Neural cell (in vitro differentiated cells): ENCODE data around the gene MUC5B. TPM values are rescaled to one million over a fixed set of nuclear protein-coding genes. Genes with fewer than 3 reads are reported as not detected.

ENCODE experiments used
- H2AFZ ChIP-seq: fragments of 200-600, 300-800 bp; sonication (generic), shearing (Covaris generic); 2 replicates; pipeline ENCODE4 v1.6.0; 2014; ENCODE audit warnings: low read depth, mild to moderate bottlenecking, antibody characterized with exemption, low read length, moderate library complexity
- H3F3A ChIP-seq: fragments of 200-600 bp; shearing (Covaris generic); 2 replicates; pipeline ENCODE4 v1.6.1; 2016; ENCODE audit warnings: mild to moderate bottlenecking, moderate library complexity, mixed read lengths, antibody characterized with exemption, low read length; ENCODE audit not compliant: insufficient read depth, poor library complexity, severe bottlenecking
- H3K27ac ChIP-seq: fragments of 200-600, 300-800 bp; sonication (generic), shearing (Covaris generic); 2 replicates; pipeline ENCODE4 v1.5.1; 2014; ENCODE audit warnings: mild to moderate bottlenecking, low read length, moderate library complexity
- H3K27me3 ChIP-seq: fragments of 300-800, 200-600 bp; sonication (generic), shearing (Covaris generic); 2 replicates; pipeline ENCODE4 v1.6.0; 2014; ENCODE audit warnings: mild to moderate bottlenecking, low read depth, low read length, moderate library complexity; ENCODE audit not compliant: insufficient read depth
- H3K36me3 ChIP-seq: fragments of 300-800, 200-600 bp; sonication (generic), shearing (Covaris generic); 2 replicates; pipeline ENCODE4 v1.5.1; 2014; ENCODE audit warnings: mild to moderate bottlenecking, antibody characterized with exemption, low read length, moderate library complexity; ENCODE audit not compliant: insufficient read depth
- H3K4me2 ChIP-seq: fragments of 300-800, 200-600 bp; sonication (generic), shearing (Covaris generic); 2 replicates; pipeline ENCODE4 v1.6.0; 2014; ENCODE audit warnings: mild to moderate bottlenecking, low read length
- H3K4me3 ChIP-seq: fragments of 300-800, 200-600 bp; sonication (generic), shearing (Covaris generic); 2 replicates; pipeline ENCODE4 v1.5.1; 2014; ENCODE audit warnings: mild to moderate bottlenecking, low read length, moderate library complexity
- H3K79me2 ChIP-seq: fragments of 200-600 bp; shearing (Covaris generic); replicated peaks from 2 replicates; pipeline ENCODE4 v1.6.0; 2014; ENCODE audit warnings: mild to moderate bottlenecking, low read length, moderate library complexity; ENCODE audit not compliant: insufficient read depth
- H3K9ac ChIP-seq: fragments of 300-800, 200-600 bp; sonication (generic), shearing (Covaris generic); 2 replicates; pipeline ENCODE4 v1.6.1; 2016; ENCODE audit warnings: mild to moderate bottlenecking, low read length, mixed read lengths
- H3K9me2 ChIP-seq: fragments of 200-600 bp; shearing (Covaris generic); 2 replicates; pipeline ENCODE4 v1.6.1; 2016; ENCODE audit warnings: mild to moderate bottlenecking, low read length, mixed read lengths; ENCODE audit not compliant: insufficient read depth
- H3K9me3 ChIP-seq: fragments of 200-600, 300-800 bp; sonication (generic), shearing (Covaris generic); 2 replicates; pipeline ENCODE4 v1.6.1; 2016; ENCODE audit warnings: mild to moderate bottlenecking, mixed run types, low read length, moderate library complexity, mixed read lengths
- H4K20me1 ChIP-seq: fragments of 200-600 bp; shearing (Covaris generic); 2 replicates; pipeline ENCODE4 v1.6.1; 2016; ENCODE audit warnings: mild to moderate bottlenecking, mixed run types; ENCODE audit not compliant: insufficient read depth
- CTCF ChIP-seq: fragments of 450-650 bp; IDR thresholded peaks from 2 replicates; pipeline ENCODE4 v1.5.1; 2014; ENCODE audit warnings: antibody characterized with exemption, mild to moderate bottlenecking, moderate library complexity; ENCODE audit not compliant: poor library complexity, severe bottlenecking
- EP300 ChIP-seq: fragments of 450-650 bp; conservative IDR thresholded peaks from 2 replicates; pipeline ENCODE4 v1.6.1; 2014; ENCODE audit warnings: antibody characterized with exemption, mild to moderate bottlenecking, moderate library complexity; ENCODE audit not compliant: poor library complexity, severe bottlenecking
- EZH2 ChIP-seq: fragments of 200-600, 300-800 bp; shearing (Covaris generic), sonication (generic); IDR thresholded peaks from 2 replicates; pipeline ENCODE4 v1.6.1; 2014; ENCODE audit warnings: antibody characterized with exemption, low read length, borderline replicate concordance, mild to moderate bottlenecking; ENCODE audit not compliant: insufficient read depth, poor library complexity, severe bottlenecking
- MXI1 ChIP-seq: fragments of 450-650 bp; conservative IDR thresholded peaks from 2 replicates; pipeline ENCODE4 v1.6.1; 2014; ENCODE audit warnings: antibody characterized with exemption, mild to moderate bottlenecking; ENCODE audit not compliant: poor library complexity, severe bottlenecking
- POLR2AphosphoS5 ChIP-seq: IDR thresholded peaks from 2 replicates; pipeline ENCODE4 v1.6.1; 2012
- RAD21 ChIP-seq: fragments of 450-650 bp; conservative IDR thresholded peaks from 2 replicates; pipeline ENCODE4 v1.6.1; 2014; ENCODE audit warnings: antibody characterized with exemption, mild to moderate bottlenecking, moderate library complexity
- REST ChIP-seq: IDR thresholded peaks from 2 replicates; pipeline ENCODE4 v1.6.1; 2012; ENCODE audit warnings: borderline replicate concordance
- SMC3 ChIP-seq: fragments of 450-650 bp; conservative IDR thresholded peaks from 2 replicates; pipeline ENCODE4 v1.6.1; 2014; ENCODE audit warnings: antibody characterized with exemption, mild to moderate bottlenecking, moderate library complexity; ENCODE audit not compliant: poor library complexity
- TAF1 ChIP-seq: IDR thresholded peaks from 2 replicates; pipeline ENCODE4 v1.6.1; 2012; ENCODE audit warnings: low read depth
- polyA plus RNA-seq: library from polyadenylated mRNA; depleted of rRNA; stranded (reverse); fragments of >200 nt; gene quantifications from 2 replicates; pipeline ENCODE4 v1.2.3, GENCODE V29; 2014

The MUC5B gene
- polyA plus RNA-seq, 1 donor from 2014 or later = not detected

- Histone ChIP-seq H3K9ac (no peak overlapping the region), H3K9me2 (no peaks in the 10 kb centered on the region), H3K27me3 (no peaks in the 10 kb centered on the region), H4K20me1 (no peaks in the 10 kb centered on the region), H3K27ac (no peak overlapping the region), H3K4me3 (no peak overlapping the region), H3K79me2 (no peaks in the 10 kb centered on the region), H3K36me3 (no peaks in the 10 kb centered on the region), H3F3A (no peaks in the 10 kb centered on the region), H2AFZ (no peak overlapping the region), H3K4me2 (no peak overlapping the region), H3K9me3 (no peaks in the 10 kb centered on the region)
- no peak for TF ChIP-seq EZH2
- TF ChIP-seq MXI1 = no peak
- TF ChIP-seq REST = no peak
- TF ChIP-seq TAF1 = no peak
- no peak for TF ChIP-seq RAD21
- TF ChIP-seq SMC3 = no peak
- TF ChIP-seq POLR2AphosphoS5 = no peak
- no peak for TF ChIP-seq EP300
- no peak for TF ChIP-seq CTCF
Measured at GRCh38 chr11:1272531-1272930, 49.7 kb downstream of the MUC5B start.

- Histone ChIP-seq H3K27ac (no peak overlapping the region), H3K9ac (no peak overlapping the region)
- TF ChIP-seq POLR2AphosphoS5 (no peak), EP300 (no peak), RAD21 (no peak), SMC3 (no peak), REST (no peak), MXI1 (no peak), TAF1 (no peak), CTCF (no peak), EZH2 (no peak)
Measured at GRCh38 chr11:1274501-1274900, 51.6 kb downstream of the MUC5B start.

More at GRCh38 chr11:1274501-1274900, 51.6 kb downstream of the MUC5B start:
- H3K4me3 ChIP-seq = no peak overlapping the region
- H3K79me2 ChIP-seq = no peaks in the 10 kb centered on the region
- H3K9me2 ChIP-seq = no peaks in the 10 kb centered on the region
- no peaks in the 10 kb centered on the region for H3K36me3 ChIP-seq
- no peaks in the 10 kb centered on the region for H4K20me1 ChIP-seq
- no peaks in the 10 kb centered on the region for H3K27me3 ChIP-seq
- no peaks in the 10 kb centered on the region for H3F3A ChIP-seq
- H3K4me2 ChIP-seq = no peak overlapping the region
- no peak overlapping the region for H2AFZ ChIP-seq
- no peaks in the 10 kb centered on the region for H3K9me3 ChIP-seq
